Lower lobe of right lung (tissue), 2 donors: ENCODE data around the gene AGBL2. TPM values are rescaled to one million over a fixed set of nuclear protein-coding genes. Genes with fewer than 3 reads are reported as not detected.
"Not testable (repeated sequence)": the region's sequence is repeated elsewhere in the genome, so short reads cannot be mapped to it uniquely, and the experiment has no call there.

Experiments
- ATAC-seq, 2 donors: fragments of 200-7000 bp; cut with Tn5 transposase; one replicate each; pipeline ENCODE4 v1.9.1; 2020 to 2022; ENCODE audit warnings: mild to moderate bottlenecking in 2 of 2, moderate library complexity in 2 of 2
- DNase-seq: peaks from one replicate; pipeline ENCODE4 v3.0.0-alpha.2; 2020
- H3K27ac ChIP-seq: fragments of 200-600 bp; one replicate; pipeline ENCODE4 v1.8.0; 2022
- H3K27me3 ChIP-seq: fragments of 200-600 bp; one replicate; pipeline ENCODE4 v1.8.0; 2022; ENCODE audit warnings: low read depth
- H3K36me3 ChIP-seq: fragments of 200-600 bp; one replicate; pipeline ENCODE4 v1.8.0; 2022; ENCODE audit warnings: mild to moderate bottlenecking
- H3K4me1 ChIP-seq: fragments of 200-600 bp; one replicate; pipeline ENCODE4 v1.8.0; 2022
- H3K4me3 ChIP-seq: fragments of 200-600 bp; one replicate; pipeline ENCODE4 v1.8.0; 2022; ENCODE audit warnings: mild to moderate bottlenecking
- H3K9me3 ChIP-seq: fragments of 200-600 bp; one replicate; pipeline ENCODE4 v1.8.0; 2022
- intact Hi-C: fragments of 100-400 bp; cut with DNase I; formaldehyde crosslinking; loops from one replicate; pipeline ENCODE4 v1.11.0; 2022
- total RNA-seq: library from RNA; stranded (reverse); fragmentation: NEBNext Ultra II Directional; extraction: Animal tissue kit (Norgen Biotek cat#: 25700); gene quantifications from one replicate; pipeline ENCODE4 v1.2.1, GENCODE V29; 2021
- TF ChIP-seq, protein P1 (sequence below): fragments of 200-600 bp; IDR thresholded peaks from one replicate; pipeline ENCODE4 v1.8.0; 2022; ENCODE audit warnings: antibody characterized with exemption, mild to moderate bottlenecking
- donor health status: DM: no; HTN: yes; CAD: no; lungs with severe emphysema.

AGBL2 gene
- total RNA-seq, 1 donor from 2014 or later, result 6.0 TPM

- Histone ChIP-seq H3K4me1 (no peaks in the 10 kb centered on the region), H3K27me3 (no peaks in the 10 kb centered on the region), H3K27ac (no peak overlapping the region), H3K36me3 (no peaks in the 10 kb centered on the region), H3K9me3 (no peaks in the 10 kb centered on the region), H3K4me3 (no peak overlapping the region)
- ATAC-seq, result no peak
- TF ChIP-seq, protein P1, sequence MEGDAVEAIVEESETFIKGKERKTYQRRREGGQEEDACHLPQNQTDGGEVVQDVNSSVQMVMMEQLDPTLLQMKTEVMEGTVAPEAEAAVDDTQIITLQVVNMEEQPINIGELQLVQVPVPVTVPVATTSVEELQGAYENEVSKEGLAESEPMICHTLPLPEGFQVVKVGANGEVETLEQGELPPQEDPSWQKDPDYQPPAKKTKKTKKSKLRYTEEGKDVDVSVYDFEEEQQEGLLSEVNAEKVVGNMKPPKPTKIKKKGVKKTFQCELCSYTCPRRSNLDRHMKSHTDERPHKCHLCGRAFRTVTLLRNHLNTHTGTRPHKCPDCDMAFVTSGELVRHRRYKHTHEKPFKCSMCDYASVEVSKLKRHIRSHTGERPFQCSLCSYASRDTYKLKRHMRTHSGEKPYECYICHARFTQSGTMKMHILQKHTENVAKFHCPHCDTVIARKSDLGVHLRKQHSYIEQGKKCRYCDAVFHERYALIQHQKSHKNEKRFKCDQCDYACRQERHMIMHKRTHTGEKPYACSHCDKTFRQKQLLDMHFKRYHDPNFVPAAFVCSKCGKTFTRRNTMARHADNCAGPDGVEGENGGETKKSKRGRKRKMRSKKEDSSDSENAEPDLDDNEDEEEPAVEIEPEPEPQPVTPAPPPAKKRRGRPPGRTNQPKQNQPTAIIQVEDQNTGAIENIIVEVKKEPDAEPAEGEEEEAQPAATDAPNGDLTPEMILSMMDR, result no peak
- intact Hi-C loops, result no loop called here
- no peak for DNase-seq
These were observed 46.5 kb downstream of the AGBL2 start for GRCh38 chr11:47668665-47669064.

- no peak for ATAC-seq
These were observed 47.6 kb downstream of the AGBL2 start for GRCh38 chr11:47667555-47667954.

DNA sequence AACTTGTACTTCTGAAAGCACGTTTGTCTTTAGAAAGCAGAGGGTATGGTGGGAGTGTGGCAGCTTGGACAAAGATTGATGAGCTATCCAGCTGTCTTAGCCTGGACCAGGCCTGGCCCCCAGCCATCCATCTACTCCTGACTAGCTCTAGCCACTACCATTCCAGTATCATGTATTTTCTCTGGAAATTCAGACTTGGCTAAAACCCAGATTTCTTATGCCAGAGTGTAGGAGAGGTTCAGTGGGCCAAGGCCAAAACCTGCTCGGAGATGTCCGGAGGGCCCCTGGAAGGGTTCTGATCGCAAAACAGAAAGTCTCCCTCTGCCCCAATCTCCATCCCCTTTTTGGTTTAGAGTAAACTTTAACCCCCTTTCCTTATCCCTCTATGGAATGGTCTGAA is 48.0 kb downstream of the AGBL2 start:
- no peaks in the 10 kb centered on the region for H3K9me3 ChIP-seq
- no peaks in the 10 kb centered on the region for H3K27me3 ChIP-seq
- H3K27ac ChIP-seq, result no peak overlapping the region
- intact Hi-C loops, result no loop called here
- H3K4me1 ChIP-seq, result no peaks in the 10 kb centered on the region
- no peaks in the 10 kb centered on the region for H3K36me3 ChIP-seq
- no peak overlapping the region for H3K4me3 ChIP-seq
- no peak for ATAC-seq
- no peak for DNase-seq
- TF ChIP-seq, protein P1, result no peak

More at GRCh38 chr11:47667555-47667954, 47.6 kb downstream of the AGBL2 start:
- intact Hi-C loops, result no loop called here
- no peaks in the 10 kb centered on the region for H3K27me3 ChIP-seq
- H3K27ac ChIP-seq, result no peak overlapping the region
- H3K4me3 ChIP-seq, result no peak overlapping the region
- DNase-seq, result no peak
- no peaks in the 10 kb centered on the region for H3K36me3 ChIP-seq
- H3K9me3 ChIP-seq, result no peaks in the 10 kb centered on the region
- no peaks in the 10 kb centered on the region for H3K4me1 ChIP-seq
- TF ChIP-seq, protein P1, result no peak

- DNase-seq, H3K36me3 ChIP-seq: not testable (repeated sequence)
These were observed 50.2 kb downstream of the AGBL2 start for GRCh38 chr11:47664936-47665335.

DNA sequence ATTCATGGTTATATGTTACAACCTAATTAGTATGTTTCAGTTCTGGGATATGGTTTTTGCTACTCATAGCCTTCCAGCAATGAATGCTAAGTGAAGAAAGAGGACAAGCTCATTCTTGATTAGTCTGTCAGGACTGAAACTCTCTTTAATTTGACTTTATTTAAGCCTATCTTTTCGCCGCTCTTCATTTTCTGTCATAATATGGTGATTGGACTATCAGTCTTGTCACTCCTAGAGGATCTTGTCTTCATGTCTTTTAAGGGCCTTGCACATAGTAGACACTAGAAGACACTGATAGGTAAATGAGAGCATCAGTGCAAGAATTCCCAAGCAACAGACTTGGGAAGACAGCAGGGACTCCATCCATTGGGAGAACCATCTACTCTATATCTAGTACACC is 53.9 kb downstream of the AGBL2 start:
- Histone ChIP-seq H3K4me3 (no peak overlapping the region), H3K36me3 (no peaks in the 10 kb centered on the region), H3K9me3 (no peaks in the 10 kb centered on the region), H3K4me1 (no peaks in the 10 kb centered on the region), H3K27me3 (no peaks in the 10 kb centered on the region), H3K27ac (no peak overlapping the region)
- intact Hi-C loops, result no loop called here
- DNase-seq (no peak), ATAC-seq (no peak)
- TF ChIP-seq, protein P1, result no peak

More at GRCh38 chr11:47664936-47665335, 50.2 kb downstream of the AGBL2 start:
- ATAC-seq, H3K27me3 ChIP-seq, intact Hi-C loops, H3K4me1 ChIP-seq, H3K4me3 ChIP-seq, H3K9me3 ChIP-seq, H3K27ac ChIP-seq: not testable (repeated sequence)

DNA sequence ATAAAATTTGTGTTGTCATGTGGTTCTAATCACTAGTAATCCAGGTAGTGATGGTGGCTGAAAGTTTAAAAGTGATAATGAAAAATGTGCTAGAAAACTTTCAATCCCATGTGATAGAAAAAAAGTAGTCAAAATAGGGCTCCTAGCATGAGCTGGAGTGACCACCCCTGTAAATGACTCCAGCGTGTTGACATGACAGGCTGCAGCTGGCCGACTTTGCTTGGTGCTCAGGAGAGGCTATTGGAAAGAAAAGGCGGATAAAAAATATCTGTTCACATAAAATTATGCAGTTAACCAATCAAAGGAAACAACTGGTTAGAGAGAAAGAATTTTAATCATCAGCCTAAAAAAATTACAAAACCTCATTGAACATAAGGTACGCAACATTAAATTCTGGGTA is 55.9 kb downstream of the AGBL2 start:
- TF ChIP-seq, protein P1, result no peak
- H3K4me3 ChIP-seq, result no peak overlapping the region
- H3K27ac ChIP-seq, result no peak overlapping the region
- H3K9me3 ChIP-seq, result no peaks in the 10 kb centered on the region
- H3K4me1 ChIP-seq, result no peaks in the 10 kb centered on the region
- no peaks in the 10 kb centered on the region for H3K27me3 ChIP-seq
- ATAC-seq, result no peak
- H3K36me3 ChIP-seq, result no peaks in the 10 kb centered on the region
- intact Hi-C loops, result no loop called here
- no peak for DNase-seq
